ENCODE data around the gene ZNF664. TPM values are rescaled to one million over a fixed set of nuclear protein-coding genes. Genes with fewer than 3 reads are reported as not detected.

The ZNF664 gene
- polyA plus RNA-seq, 1 donor from 2014 or later, result 146 TPM

- Histone ChIP-seq H3F3A (ENCODE audit: insufficient read depth, low read length, poor library complexity, severe bottlenecking) (no peaks in the 10 kb centered on the region), H3K27me3 (ENCODE audit: insufficient read depth, low read depth, low read length) (no peaks in the 10 kb centered on the region), H3K9ac (ENCODE audit: low read length) (no peak overlapping the region), H4K20me1 (ENCODE audit: insufficient read depth) (no peaks in the 10 kb centered on the region), H3K9me2 (ENCODE audit: insufficient read depth, low read length) (no peaks in the 10 kb centered on the region), H3K36me3 (ENCODE audit: insufficient read depth, low read length) (no peaks in the 10 kb centered on the region), H3K4me3 (ENCODE audit: low read length) (no peak overlapping the region), H3K4me2 (ENCODE audit: low read length) (no peak overlapping the region), H3K27ac (ENCODE audit: low read length) (no peak overlapping the region), H2AFZ (ENCODE audit: low read depth, low read length) (no peak overlapping the region), H3K79me2 (replicated peaks; ENCODE audit: insufficient read depth, low read length) (no peaks in the 10 kb centered on the region), H3K9me3 (ENCODE audit: low read length) (no peaks in the 10 kb centered on the region)
- TF ChIP-seq, protein P1, sequence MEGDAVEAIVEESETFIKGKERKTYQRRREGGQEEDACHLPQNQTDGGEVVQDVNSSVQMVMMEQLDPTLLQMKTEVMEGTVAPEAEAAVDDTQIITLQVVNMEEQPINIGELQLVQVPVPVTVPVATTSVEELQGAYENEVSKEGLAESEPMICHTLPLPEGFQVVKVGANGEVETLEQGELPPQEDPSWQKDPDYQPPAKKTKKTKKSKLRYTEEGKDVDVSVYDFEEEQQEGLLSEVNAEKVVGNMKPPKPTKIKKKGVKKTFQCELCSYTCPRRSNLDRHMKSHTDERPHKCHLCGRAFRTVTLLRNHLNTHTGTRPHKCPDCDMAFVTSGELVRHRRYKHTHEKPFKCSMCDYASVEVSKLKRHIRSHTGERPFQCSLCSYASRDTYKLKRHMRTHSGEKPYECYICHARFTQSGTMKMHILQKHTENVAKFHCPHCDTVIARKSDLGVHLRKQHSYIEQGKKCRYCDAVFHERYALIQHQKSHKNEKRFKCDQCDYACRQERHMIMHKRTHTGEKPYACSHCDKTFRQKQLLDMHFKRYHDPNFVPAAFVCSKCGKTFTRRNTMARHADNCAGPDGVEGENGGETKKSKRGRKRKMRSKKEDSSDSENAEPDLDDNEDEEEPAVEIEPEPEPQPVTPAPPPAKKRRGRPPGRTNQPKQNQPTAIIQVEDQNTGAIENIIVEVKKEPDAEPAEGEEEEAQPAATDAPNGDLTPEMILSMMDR (IDR thresholded peaks at IDR 0.05; ENCODE audit: poor library complexity, severe bottlenecking), result no peak
- TF ChIP-seq EZH2 (IDR thresholded peaks at IDR 0.05; ENCODE audit: borderline replicate concordance, insufficient read depth, low read length, poor library complexity, severe bottlenecking) (no peak), REST (IDR thresholded peaks at IDR 0.05; ENCODE audit: borderline replicate concordance) (no peak), SMC3 (conservative IDR thresholded peaks at IDR 0.05; ENCODE audit: poor library complexity) (no peak), MXI1 (conservative IDR thresholded peaks at IDR 0.05; ENCODE audit: poor library complexity, severe bottlenecking) (no peak), RAD21 (conservative IDR thresholded peaks at IDR 0.05) (no peak), TAF1 (IDR thresholded peaks at IDR 0.05; ENCODE audit: low read depth) (no peak), EP300 (conservative IDR thresholded peaks at IDR 0.05; ENCODE audit: poor library complexity, severe bottlenecking) (no peak), POLR2AphosphoS5 (IDR thresholded peaks at IDR 0.05) (no peak)
Measured at GRCh38 chr12:123961585-123962345, 11.2 kb upstream of the ZNF664 start.

GRCh38 chr12:123962513-123962912 is 10.5 kb upstream of the ZNF664 start:
- no peaks in the 10 kb centered on the region for H3F3A ChIP-seq (ENCODE audit: insufficient read depth, low read length, poor library complexity, severe bottlenecking)
- no peak overlapping the region for H3K27ac ChIP-seq (ENCODE audit: low read length)
- TF ChIP-seq EP300 (conservative IDR thresholded peaks at IDR 0.05; ENCODE audit: poor library complexity, severe bottlenecking), result no peak
- no peak for TF ChIP-seq MXI1 (conservative IDR thresholded peaks at IDR 0.05; ENCODE audit: poor library complexity, severe bottlenecking)
- TF ChIP-seq EZH2 (IDR thresholded peaks at IDR 0.05; ENCODE audit: borderline replicate concordance, insufficient read depth, low read length, poor library complexity, severe bottlenecking), result no peak
- TF ChIP-seq RAD21 (conservative IDR thresholded peaks at IDR 0.05), result no peak
- TF ChIP-seq, protein P1 (IDR thresholded peaks at IDR 0.05; ENCODE audit: poor library complexity, severe bottlenecking), result no peak
- no peak for TF ChIP-seq REST (IDR thresholded peaks at IDR 0.05; ENCODE audit: borderline replicate concordance)
- no peak for TF ChIP-seq POLR2AphosphoS5 (IDR thresholded peaks at IDR 0.05)
- TF ChIP-seq SMC3 (conservative IDR thresholded peaks at IDR 0.05; ENCODE audit: poor library complexity), result no peak
- no peak for TF ChIP-seq TAF1 (IDR thresholded peaks at IDR 0.05; ENCODE audit: low read depth)
- H3K4me2 ChIP-seq (ENCODE audit: low read length), result no peak overlapping the region
- no peaks in the 10 kb centered on the region for H3K36me3 ChIP-seq (ENCODE audit: insufficient read depth, low read length)
- peaks cover under 1% of the 10 kb centered on the region for H3K79me2 ChIP-seq (replicated peaks; ENCODE audit: insufficient read depth, low read length)
- H4K20me1 ChIP-seq (ENCODE audit: insufficient read depth), result no peaks in the 10 kb centered on the region
- H3K9me3 ChIP-seq (ENCODE audit: low read length), result no peaks in the 10 kb centered on the region
- no peak overlapping the region for H2AFZ ChIP-seq (ENCODE audit: low read depth, low read length)
- H3K4me3 ChIP-seq (ENCODE audit: low read length), result no peak overlapping the region
- no peaks in the 10 kb centered on the region for H3K27me3 ChIP-seq (ENCODE audit: insufficient read depth, low read depth, low read length)
- H3K9me2 ChIP-seq (ENCODE audit: insufficient read depth, low read length), result no peaks in the 10 kb centered on the region
- no peak overlapping the region for H3K9ac ChIP-seq (ENCODE audit: low read length)
